DMS 273 treated with DMSO at 0.1 percent for 48 hours (cell line): Measurements from ENCODE around the gene GRPEL2.

Experiments used
- DNase-seq: peaks from one replicate; lab custom pipeline; 2025; lab: John Stamatoyannopoulos, UW

The GRPEL2 gene

GRCh38 chr5:149357370-149358293 is 12.3 kb downstream of the GRPEL2 start, which contains the start of gene PCYOX1L:
PCYOX1L (plus strand) TSS chr5:149358046; CDS start chr5:149358069, 23 bp downstream.
- DNase-seq, result peak; percentile 90

GRCh38 chr5:149358294-149358651 is 13.0 kb downstream of the GRPEL2 start:
- no peak for DNase-seq

- DNase-seq, result no peak
These were observed 13.7 kb downstream of the GRPEL2 start for GRCh38 chr5:149358868-149359495.

GRCh38 chr5:149360272-149360671 is 15.0 kb downstream of the GRPEL2 start:
- no peak for DNase-seq

- no peak for DNase-seq
These were observed 17.2 kb downstream of the GRPEL2 start for GRCh38 chr5:149362541-149362940.

GRCh38 chr5:149363358-149363757 is 18.1 kb downstream of the GRPEL2 start:
- DNase-seq, result no peak

- no peak for DNase-seq
These were observed 18.6 kb downstream of the GRPEL2 start for GRCh38 chr5:149363936-149364335.

GRCh38 chr5:149364719-149365118 is 19.4 kb downstream of the GRPEL2 start:
- DNase-seq, result no peak

GRCh38 chr5:149365418-149365817 is 20.1 kb downstream of the GRPEL2 start:
- DNase-seq, result no peak

GRCh38 chr5:149366169-149366729 is 20.9 kb downstream of the GRPEL2 start:
- no peak for DNase-seq

- peak; percentile 57 for DNase-seq
These were observed 22.1 kb downstream of the GRPEL2 start for GRCh38 chr5:149367249-149367971.

- DNase-seq, result no peak
These were observed 22.8 kb downstream of the GRPEL2 start for GRCh38 chr5:149367972-149368645.

- no peak for DNase-seq
These were observed 25.6 kb downstream of the GRPEL2 start for GRCh38 chr5:149370878-149371277.

GRCh38 chr5:149371296-149371962 is 26.1 kb downstream of the GRPEL2 start:
- DNase-seq, result peak; percentile 8

GRCh38 chr5:149372076-149372795 is 26.9 kb downstream of the GRPEL2 start:
- no peak for DNase-seq

- no peak for DNase-seq
These were observed 27.6 kb downstream of the GRPEL2 start for GRCh38 chr5:149372932-149373331.

GRCh38 chr5:149374303-149374702 is 29.0 kb downstream of the GRPEL2 start:
- DNase-seq, result no peak

GRCh38 chr5:149374801-149375200 is 29.5 kb downstream of the GRPEL2 start:
- no peak for DNase-seq

- DNase-seq, result no peak
These were observed 30.1 kb downstream of the GRPEL2 start for GRCh38 chr5:149375434-149375833.

GRCh38 chr5:149376104-149376503 is 30.8 kb downstream of the GRPEL2 start:
- no peak for DNase-seq
